CD4-positive, alpha-beta T cell treated with Interleukin-4 for 1 hour (primary cell): Measurements from ENCODE around the gene LCNL1.
A peak's percentile ranks its signal among the peaks of the same experiment; 100 is the strongest.

Source experiments
- DNase-seq, 2 donors: peaks; one replicate each; pipeline ENCODE4 v3.0.0-alpha.2; 2020 to 2022

The LCNL1 gene

GRCh38 chr9:136995362-136995761 lies 12.6 kb downstream of the LCNL1 start:
- DNase-seq, result no peak

GRCh38 chr9:136995772-136996311 lies 13.0 kb downstream of the LCNL1 start:
- no peak for DNase-seq

GRCh38 chr9:136996361-136997292 lies 13.8 kb downstream of the LCNL1 start, which contains the start of gene CLIC3:
CLIC3 (minus strand) TSS chr9:136996568; CDS start chr9:136996543, 25 bp downstream.
- DNase-seq, result peak; percentile 52 to 62

- no peak for DNase-seq
These were observed 14.6 kb downstream of the LCNL1 start for GRCh38 chr9:136997371-136997770.

GRCh38 chr9:136997830-136998234 lies 15.0 kb downstream of the LCNL1 start:
- DNase-seq, result peak; percentile 47 to 55

- DNase-seq, result peak in 1 of 2 donors; percentile 55
These were observed 17.6 kb downstream of the LCNL1 start for GRCh38 chr9:137000177-137000930.

GRCh38 chr9:137001857-137002645 lies 19.3 kb downstream of the LCNL1 start:
- no peak for DNase-seq

- DNase-seq, result no peak
These were observed 19.9 kb downstream of the LCNL1 start for GRCh38 chr9:137002646-137003041.

- DNase-seq, result peak; percentile 28 to 31
These were observed 21.5 kb downstream of the LCNL1 start for GRCh38 chr9:137004285-137004684.

GRCh38 chr9:137006116-137007003 lies 23.6 kb downstream of the LCNL1 start:
- no peak for DNase-seq

- no peak for DNase-seq
These were observed 24.5 kb downstream of the LCNL1 start for GRCh38 chr9:137007108-137007815.

- DNase-seq, result no peak
These were observed 25.1 kb downstream of the LCNL1 start for GRCh38 chr9:137007816-137008270.

GRCh38 chr9:137008312-137008711 lies 25.5 kb downstream of the LCNL1 start:
- no peak for DNase-seq

GRCh38 chr9:137009217-137009616 lies 26.4 kb downstream of the LCNL1 start:
- DNase-seq, result no peak

- DNase-seq, result no peak
These were observed 27.3 kb downstream of the LCNL1 start for GRCh38 chr9:137009938-137010732.

- no peak for DNase-seq
These were observed 28.4 kb downstream of the LCNL1 start for GRCh38 chr9:137011156-137011555.

- DNase-seq, result no peak
These were observed 29.3 kb downstream of the LCNL1 start for GRCh38 chr9:137011907-137012675.

GRCh38 chr9:137012694-137013570 lies 30.1 kb downstream of the LCNL1 start:
- no peak for DNase-seq
